GM10248 (cell line): Measurements from ENCODE around the gene KIF26A.

Experiments
- CTCF ChIA-PET: fragments of 300-600 bp; sonication (Branson Sonifier 250); formaldehyde crosslinking; extraction: SDS; loops from one replicate; lab custom pipeline; 2021; ENCODE audit warnings: antibody characterized with exemption; lab: Yijun Ruan, JAX
- POLR2A ChIA-PET: fragments of 350-650 bp; sonication (Branson Sonifier 250); formaldehyde crosslinking; extraction: SDS; loops from one replicate; lab custom pipeline; 2020; ENCODE audit warnings: antibody characterized with exemption; lab: Yijun Ruan, JAX
- DNase-seq: peaks from one replicate; pipeline ENCODE4 v3.0.0; 2012; ENCODE audit errors: extremely low spot score
- CTCF ChIP-seq: IDR thresholded peaks from 2 replicates; pipeline ENCODE4 v1.5.1; 2012; ENCODE audit warnings: mild to moderate bottlenecking, low read depth; ENCODE audit errors: extremely low read depth, missing control alignments, control extremely low read depth

Gene KIF26A

GRCh38 chr14:104142136-104142945, 4.0 kb downstream of the KIF26A start:
- ChIA-PET CTCF (interaction anchor here (0.8 to 1.4 kb wide), 3 partner anchors 422 to 498 kb away, joined by 3 to 5 read pairs (median 4); no protein-coding TSS in a partner anchor), POLR2A (no interaction called here)
- DNase-seq: no peak
- TF ChIP-seq CTCF: no peak

- POLR2A ChIA-PET: no interaction called here
- CTCF ChIA-PET: interaction anchor here (0.8 to 1.9 kb wide), 3 partner anchors 65 to 497 kb away, joined by 3 to 5 read pairs (median 4); no protein-coding TSS in a partner anchor
- TF ChIP-seq CTCF: no peak
- no peak for DNase-seq
These were observed 4.6 kb downstream of the KIF26A start for GRCh38 chr14:104142946-104143470.

- no peak for DNase-seq
- POLR2A ChIA-PET: no interaction called here
- CTCF ChIA-PET: interaction anchor here (1.2 to 2.1 kb wide), 3 partner anchors 66 to 496 kb away, joined by 4 to 11 read pairs (median 5); no protein-coding TSS in a partner anchor
- TF ChIP-seq CTCF: no peak
These were observed 5.4 kb downstream of the KIF26A start for GRCh38 chr14:104143521-104144452.

GRCh38 chr14:104144453-104144790, 6.0 kb downstream of the KIF26A start:
- ChIA-PET CTCF (interaction anchor here (1.1 to 2.1 kb wide), 3 partner anchors 67 to 421 kb away, joined by 3 to 11 read pairs (median 5); no protein-coding TSS in a partner anchor), POLR2A (no interaction called here)
- no peak for DNase-seq
- no peak for TF ChIP-seq CTCF

- TF ChIP-seq CTCF: no peak
- ChIA-PET POLR2A (no interaction called here), CTCF (interaction anchor here (1.1 to 2.1 kb wide), 3 partner anchors 67 to 420 kb away, joined by 3 to 11 read pairs (median 5); no protein-coding TSS in a partner anchor)
- DNase-seq: no peak
These were observed 6.8 kb downstream of the KIF26A start for GRCh38 chr14:104144911-104145825.
